Liver (tissue), 9 donors: ENCODE data around the gene NUDT22. TPM values are rescaled to one million over a fixed set of nuclear protein-coding genes. Genes with fewer than 3 reads are reported as not detected.

Source experiments
- DNase-seq: peaks from one replicate; pipeline ENCODE4 v3.0.0-alpha.2; 2017; ENCODE audit warnings: low spot score
- H3K27ac ChIP-seq, 2 donors: one replicate each; pipeline ENCODE4 v1.7.0; 2013; ENCODE audit warnings: inconsistent platforms in 2 of 2, low read length in 2 of 2, control low read depth in 1 of 2, low read depth in 1 of 2, mild to moderate bottlenecking in 1 of 2
- H3K27me3 ChIP-seq, 4 donors: one replicate each; pipeline versions ENCODE4 v1.6.1 to v1.7.0; 2013; ENCODE audit warnings: low read length in 3 of 4, inconsistent platforms in 1 of 4, mild to moderate bottlenecking in 1 of 4, moderate library complexity in 1 of 4; ENCODE audit not compliant: control insufficient read depth in 4 of 4, insufficient read depth in 4 of 4
- H3K36me3 ChIP-seq, 4 donors: one replicate each; pipeline versions ENCODE4 v1.6.1 to v1.7.0; 2013; ENCODE audit warnings: low read length in 3 of 4, mild to moderate bottlenecking in 3 of 4, low read depth in 1 of 4, moderate library complexity in 1 of 4; ENCODE audit not compliant: control insufficient read depth in 4 of 4, insufficient read depth in 3 of 4
- H3K4me1 ChIP-seq, 4 donors: one replicate each; pipeline versions ENCODE4 v1.6.1 to v1.7.0; 2013; ENCODE audit warnings: low read length in 3 of 4, mild to moderate bottlenecking in 3 of 4, moderate library complexity in 1 of 4; ENCODE audit not compliant: control insufficient read depth in 4 of 4, insufficient read depth in 4 of 4
- H3K4me3 ChIP-seq, 3 donors: one replicate each; pipeline versions ENCODE4 v1.6.1 to v1.7.0; 2013; ENCODE audit warnings: low read length in 3 of 3, control low read depth in 1 of 3, low read depth in 1 of 3, mild to moderate bottlenecking in 1 of 3
- H3K9ac ChIP-seq, 2 donors: one replicate each; pipeline ENCODE4 v1.7.0; 2013; ENCODE audit warnings: low read length in 2 of 2, mild to moderate bottlenecking in 2 of 2, moderate library complexity in 2 of 2, control low read depth in 1 of 2, low read depth in 1 of 2
- H3K9me3 ChIP-seq, 4 donors: one replicate each; pipeline versions ENCODE4 v1.6.1 to v1.7.0; 2013; ENCODE audit warnings: low read length in 3 of 4; ENCODE audit not compliant: control insufficient read depth in 4 of 4
- EGR1 ChIP-seq, 2 donors: IDR thresholded peaks; 2 replicates each; pipeline ENCODE4 v1.6.1; 2016 to 2018; ENCODE audit warnings: antibody characterized with exemption in 2 of 2, low read depth in 2 of 2
- FOXA1 ChIP-seq: IDR thresholded peaks from 2 replicates; pipeline ENCODE4 v1.6.1; 2016; ENCODE audit warnings: antibody characterized with exemption
- FOXA2 ChIP-seq: IDR thresholded peaks from 2 replicates; pipeline ENCODE4 v1.6.1; 2016; ENCODE audit warnings: antibody characterized with exemption
- HNF4A ChIP-seq, 2 donors: conservative IDR thresholded peaks; 2 replicates each; pipeline ENCODE4 v1.6.1; 2016; ENCODE audit warnings: antibody characterized with exemption in 2 of 2, mild to moderate bottlenecking in 2 of 2
- JUND ChIP-seq, 2 donors: IDR thresholded peaks; 2 replicates each; pipeline ENCODE4 v1.6.1; 2016; ENCODE audit warnings: antibody characterized with exemption in 2 of 2
- NR2F2 ChIP-seq: IDR thresholded peaks from 2 replicates; pipeline ENCODE4 v1.6.1; 2016; ENCODE audit warnings: antibody characterized with exemption
- RAD21 ChIP-seq, 2 donors: IDR thresholded peaks; 2 replicates each; pipeline ENCODE4 v1.6.1; 2016; ENCODE audit warnings: antibody characterized with exemption in 2 of 2, mild to moderate bottlenecking in 2 of 2
- REST ChIP-seq: IDR thresholded peaks from 2 replicates; pipeline ENCODE4 v1.6.1; 2016; ENCODE audit warnings: antibody characterized with exemption, mild to moderate bottlenecking
- SP1 ChIP-seq: IDR thresholded peaks from 2 replicates; pipeline ENCODE4 v1.6.1; 2018; ENCODE audit warnings: antibody characterized with exemption, mild to moderate bottlenecking
- TAF1 ChIP-seq: conservative IDR thresholded peaks from 2 replicates; pipeline ENCODE4 v1.6.1; 2016; ENCODE audit warnings: antibody characterized with exemption, mild to moderate bottlenecking
- WGBS: extraction: QIAGEN DNeasy Blood & Tissue Kit; methylation state at CpG from one replicate; pipeline ENCODE4 v1.1.7; 2013; 5-methylcytosine and 5-hydroxymethylcytosine counted together
- polyA plus RNA-seq, 2 donors: library from polyadenylated mRNA; stranded (reverse) in 1 of 2; unstranded in 1 of 2; fragments of 200-250 nt in 1 of 2; fragments of >200 nt in 1 of 2; fragmentation: Nextera tagmentation in 1 of 2; extraction: Ambion mirVana in 1 of 2; gene quantifications; one replicate each; pipeline versions ENCODE4 v1.2.1 to v1.2.3, GENCODE V29; 2013 to 2015
- total RNA-seq, 2 donors: library from RNA; depleted of rRNA; stranded (reverse); fragments of >200 nt; gene quantifications; one replicate each; pipeline ENCODE4 v1.2.3, GENCODE V29; 2014
- TF ChIP-seq, protein P1 (sequence below): IDR thresholded peaks from 2 replicates; pipeline ENCODE4 v1.6.1; 2016; ENCODE audit warnings: antibody characterized with exemption
- TF ChIP-seq, protein P2 (sequence below): fragments of 150-350 bp; IDR thresholded peaks from 2 replicates; pipeline ENCODE4 v1.5.1; 2017; ENCODE audit warnings: improper control_type of control experiment, low read depth, low read length; ENCODE audit not compliant: missing input control
- donor health status: healthy.
- donor health status: healthy.
- donor health status: healthy.
- donor health status: healthy.
- donor health status: healthy.

NUDT22 gene
- total and polyA plus RNA-seq, 4 donors = 20.0 to 47.8 (median 41.2) TPM

DNA sequence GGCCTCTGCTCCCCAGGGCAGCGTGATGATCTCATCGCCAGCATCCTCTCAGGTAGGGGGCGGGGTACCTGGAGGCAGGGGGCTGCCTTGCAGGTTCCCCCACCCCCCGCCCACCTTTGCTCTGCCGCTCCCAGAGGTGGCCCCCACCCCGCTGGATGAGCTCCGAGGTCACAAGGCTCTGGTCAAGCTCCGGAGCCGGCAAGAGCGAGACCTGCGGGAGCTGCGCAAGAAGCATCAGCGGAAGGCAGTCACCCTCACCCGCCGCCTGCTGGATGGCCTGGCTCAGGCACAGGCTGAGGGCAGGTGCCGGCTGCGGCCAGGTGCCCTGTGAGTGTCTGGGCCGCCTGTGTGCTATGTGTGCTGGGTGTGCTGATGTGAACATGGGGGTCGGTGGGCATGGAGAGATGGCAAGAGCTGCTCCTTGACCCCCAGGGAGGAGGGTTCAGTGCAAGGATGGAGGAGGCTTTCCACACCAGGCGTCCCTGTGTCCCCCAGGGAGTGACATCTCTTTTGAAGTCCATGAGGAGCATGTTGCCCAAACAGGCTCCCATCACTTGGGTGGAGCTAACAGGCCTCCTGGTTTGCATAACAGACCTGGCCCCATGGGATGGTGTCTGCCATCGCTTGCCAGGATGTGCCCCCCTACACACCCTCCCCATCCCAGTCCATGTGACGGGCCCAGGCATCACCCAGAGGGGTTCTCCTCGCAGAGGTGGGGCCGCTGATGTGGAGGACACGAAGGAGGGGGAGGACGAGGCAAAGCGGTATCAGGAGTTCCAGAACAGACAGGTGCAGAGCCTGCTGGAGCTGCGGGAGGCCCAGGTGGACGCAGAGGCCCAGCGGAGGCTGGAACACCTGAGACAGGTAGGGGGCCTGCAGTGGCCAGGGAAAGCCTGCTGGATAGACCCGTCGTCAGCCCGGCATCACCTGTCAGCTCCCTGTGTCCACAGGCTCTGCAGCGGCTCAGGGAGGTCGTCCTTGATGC lies 39.4 kb downstream of the NUDT22 start (continued):
- TF ChIP-seq, protein P1, sequence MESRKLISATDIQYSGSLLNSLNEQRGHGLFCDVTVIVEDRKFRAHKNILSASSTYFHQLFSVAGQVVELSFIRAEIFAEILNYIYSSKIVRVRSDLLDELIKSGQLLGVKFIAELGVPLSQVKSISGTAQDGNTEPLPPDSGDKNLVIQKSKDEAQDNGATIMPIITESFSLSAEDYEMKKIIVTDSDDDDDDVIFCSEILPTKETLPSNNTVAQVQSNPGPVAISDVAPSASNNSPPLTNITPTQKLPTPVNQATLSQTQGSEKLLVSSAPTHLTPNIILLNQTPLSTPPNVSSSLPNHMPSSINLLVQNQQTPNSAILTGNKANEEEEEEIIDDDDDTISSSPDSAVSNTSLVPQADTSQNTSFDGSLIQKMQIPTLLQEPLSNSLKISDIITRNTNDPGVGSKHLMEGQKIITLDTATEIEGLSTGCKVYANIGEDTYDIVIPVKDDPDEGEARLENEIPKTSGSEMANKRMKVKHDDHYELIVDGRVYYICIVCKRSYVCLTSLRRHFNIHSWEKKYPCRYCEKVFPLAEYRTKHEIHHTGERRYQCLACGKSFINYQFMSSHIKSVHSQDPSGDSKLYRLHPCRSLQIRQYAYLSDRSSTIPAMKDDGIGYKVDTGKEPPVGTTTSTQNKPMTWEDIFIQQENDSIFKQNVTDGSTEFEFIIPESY = no peak
- no peak for TF ChIP-seq HNF4A (conservative IDR thresholded peaks at IDR 0.05)
- TF ChIP-seq RAD21 (IDR thresholded peaks at IDR 0.05) = no peak
- TF ChIP-seq FOXA1 = no peak
- TF ChIP-seq SP1 = no peak
- no peak for TF ChIP-seq JUND (IDR thresholded peaks at IDR 0.05)
- no peak for TF ChIP-seq NR2F2

GRCh38 chr11:64266339-64266738 lies 40.3 kb downstream of the NUDT22 start:
- Histone ChIP-seq H3K27ac (no peak overlapping the region), H3K36me3 (peaks cover 0 to 9% (median 3%) of the 10 kb centered on the region in 4 donors), H3K4me1 (peaks cover 5 to 17% (median 14%) of the 10 kb centered on the region in 4 donors), H3K27me3 (no peaks in the 10 kb centered on the region), H3K9ac (no peak overlapping the region), H3K4me3 (no peak overlapping the region), H3K9me3 (no peaks in the 10 kb centered on the region)
- no peak for DNase-seq
- WGBS = 97% methylated on average over 15 of the region's 15 CpGs
- TF ChIP-seq EGR1 (IDR thresholded peaks at IDR 0.05; ENCODE audit: low read depth in 2 of 2) (no peak), REST (no peak), HNF4A (conservative IDR thresholded peaks at IDR 0.05) (no peak), FOXA2 (no peak), JUND (IDR thresholded peaks at IDR 0.05) (no peak), NR2F2 (no peak), TAF1 (no peak)
- TF ChIP-seq, protein P2, sequence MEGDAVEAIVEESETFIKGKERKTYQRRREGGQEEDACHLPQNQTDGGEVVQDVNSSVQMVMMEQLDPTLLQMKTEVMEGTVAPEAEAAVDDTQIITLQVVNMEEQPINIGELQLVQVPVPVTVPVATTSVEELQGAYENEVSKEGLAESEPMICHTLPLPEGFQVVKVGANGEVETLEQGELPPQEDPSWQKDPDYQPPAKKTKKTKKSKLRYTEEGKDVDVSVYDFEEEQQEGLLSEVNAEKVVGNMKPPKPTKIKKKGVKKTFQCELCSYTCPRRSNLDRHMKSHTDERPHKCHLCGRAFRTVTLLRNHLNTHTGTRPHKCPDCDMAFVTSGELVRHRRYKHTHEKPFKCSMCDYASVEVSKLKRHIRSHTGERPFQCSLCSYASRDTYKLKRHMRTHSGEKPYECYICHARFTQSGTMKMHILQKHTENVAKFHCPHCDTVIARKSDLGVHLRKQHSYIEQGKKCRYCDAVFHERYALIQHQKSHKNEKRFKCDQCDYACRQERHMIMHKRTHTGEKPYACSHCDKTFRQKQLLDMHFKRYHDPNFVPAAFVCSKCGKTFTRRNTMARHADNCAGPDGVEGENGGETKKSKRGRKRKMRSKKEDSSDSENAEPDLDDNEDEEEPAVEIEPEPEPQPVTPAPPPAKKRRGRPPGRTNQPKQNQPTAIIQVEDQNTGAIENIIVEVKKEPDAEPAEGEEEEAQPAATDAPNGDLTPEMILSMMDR = no peak
- TF ChIP-seq, protein P1 = no peak
